ENCODE data around the gene POLR1A. TPM values are rescaled to one million over a fixed set of nuclear protein-coding genes. Genes with fewer than 3 reads are reported as not detected.

Gene POLR1A
- total and polyA plus RNA-seq, 2 donors (not counting 3 experiments of a cell fraction or from before 2014, with no cell fraction given), result 7.6 to 40.7 TPM

DNA sequence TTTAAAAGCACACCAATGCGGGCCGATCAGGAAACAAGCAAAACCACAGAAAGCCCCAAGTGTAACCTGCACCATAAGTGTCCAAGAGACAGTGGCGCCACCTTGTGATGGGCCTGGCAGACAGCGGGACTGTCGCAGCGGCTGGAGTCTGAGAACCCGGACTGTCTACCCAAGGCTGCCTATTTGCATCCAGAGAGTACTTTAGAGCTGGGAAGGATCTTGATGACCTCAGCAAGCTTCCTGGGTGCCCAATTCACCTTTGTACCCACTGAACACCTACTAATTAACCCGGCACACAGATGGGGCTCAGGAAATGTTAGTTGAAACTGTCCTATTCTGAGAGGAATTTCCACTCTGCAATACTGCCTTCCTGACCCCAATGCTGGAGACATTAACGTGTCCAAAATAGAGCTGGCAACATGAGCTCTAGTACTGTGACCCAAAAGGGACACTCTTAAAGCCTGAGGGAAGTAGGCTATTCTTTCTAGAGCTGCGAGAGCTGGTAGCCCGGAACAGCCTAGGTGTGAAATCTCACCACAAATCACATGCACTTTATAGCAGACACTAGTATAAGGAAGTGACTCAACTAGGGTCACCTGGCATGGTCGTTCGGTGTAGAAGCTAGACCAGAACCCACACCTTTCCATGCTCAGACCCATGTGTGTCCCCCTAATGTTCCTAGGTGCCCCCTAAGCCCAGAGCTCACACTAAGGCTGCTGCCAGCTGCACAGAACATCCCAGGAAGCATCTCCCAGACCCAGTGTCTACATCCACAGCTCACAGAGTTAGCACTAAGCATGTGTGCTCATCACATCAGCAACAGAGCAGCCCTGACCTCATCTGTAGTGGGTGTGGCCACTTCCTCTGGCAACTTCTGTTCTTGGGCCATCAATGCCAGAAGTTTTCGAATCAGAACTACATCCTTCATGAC is 25.4 kb downstream of the POLR1A start:
- H3K9ac ChIP-seq (replicated peaks; ENCODE audit: extremely low read depth, insufficient read depth, low read length), result no peak overlapping the region
- FAIRE-seq (peak; percentile 87), DNase-seq (ENCODE audit: low read depth, low spot score) (peak; percentile 58)
- ChIA-PET POLR2A (no interaction called here), CTCF (interaction anchor here (1.0 to 12.4 kb wide), 23 partner anchors 13 to 360 kb away, joined by 3 to 541 read pairs (median 5); partner anchors contain the start of gene ST3GAL5)
- no peak overlapping the region for H2AFZ ChIP-seq (ENCODE audit: low read depth, low read length)
- no peaks in the 10 kb centered on the region for H3K27me3 ChIP-seq (ENCODE audit: control insufficient read depth in 2 of 2, insufficient read depth in 2 of 2, low read length in 2 of 2)
- H4K20me1 ChIP-seq (replicated peaks; ENCODE audit: control insufficient read depth, extremely low read depth, insufficient read depth, low read length), result no peaks in the 10 kb centered on the region
- no peaks in the 10 kb centered on the region for H3K9me3 ChIP-seq (replicated peaks; ENCODE audit: control insufficient read depth, insufficient read depth, low read length)
- peaks cover 14 to 21% of the 10 kb centered on the region in 2 experiments for H3K36me3 ChIP-seq (ENCODE audit: control insufficient read depth in 2 of 2, extremely low read depth in 1 of 2, insufficient read depth in 2 of 2, low read length in 2 of 2)
- H3K4me2 ChIP-seq (ENCODE audit: insufficient read depth, low read length), result no peak overlapping the region
- no TSS peak for BruUV-seq (replicated peaks)
- peak overlapping the region; percentile 9 for H3K27ac ChIP-seq (ENCODE audit: insufficient read depth, low read depth, low read length)
- H3K9me1 ChIP-seq (replicated peaks; ENCODE audit: control insufficient read depth, extremely low read depth, insufficient read depth, low read length), result no peaks in the 10 kb centered on the region
- dilution Hi-C loops (cut with MboI; ENCODE audit: extremely low pct_ligation_motif_present, low sequenced_read_pairs), result no loop called here
- no peaks in the 10 kb centered on the region for H3K79me2 ChIP-seq (ENCODE audit: control insufficient read depth, insufficient read depth, low read length)
- TF ChIP-seq CTCF (IDR thresholded peaks at IDR 0.05; ENCODE audit: extremely low read depth in 1 of 2, insufficient read depth in 1 of 2, low read depth in 1 of 2, low read length in 2 of 2), result peak; percentile 84 to 91
- TF ChIP-seq POLR2A (IDR thresholded peaks at IDR 0.05; ENCODE audit: low read depth, low read length), result no peak
- no peak for TF ChIP-seq JUN (IDR thresholded peaks at IDR 0.05; ENCODE audit: borderline replicate concordance, insufficient read depth, insufficient read length, low read depth)
- no peak overlapping the region for H3K4me3 ChIP-seq (replicated peaks in 1 of 3; ENCODE audit: insufficient read depth in 1 of 3, low read depth in 1 of 3, low read length in 3 of 3)
- H3K4me1 ChIP-seq (ENCODE audit: control insufficient read depth, extremely low read depth, insufficient read depth, low read length), result peaks cover 3% of the 10 kb centered on the region
- intact Hi-C loops (cut with micrococcal nuclease), result loop anchor here (1.0 to 2.0 kb wide), 3 partner anchors 191 to 351 kb away; no protein-coding TSS in a partner anchor

Data from endothelial cell of umbilical vein (primary cell).